Activated naive CD8-positive, alpha-beta T cell treated with anti-CD3 and anti-CD28 coated beads, Interleukin-2, amount 50 U/mL, for 16 hours (primary cell): ENCODE measurements around the gene APBA2.

Experiments
- DNase-seq: peaks from one replicate; pipeline ENCODE4 v3.0.0-alpha.2; 2020; ENCODE audit warnings: low read depth, low spot score

APBA2 gene

GRCh38 chr15:29102911-29103823 is 217.4 kb downstream of the APBA2 start:
- DNase-seq: no peak

GRCh38 chr15:29103824-29104565 is 218.2 kb downstream of the APBA2 start:
- peak; percentile 14 for DNase-seq

- no peak for DNase-seq
These were observed 218.7 kb downstream of the APBA2 start for GRCh38 chr15:29104566-29104880.

- DNase-seq: no peak
These were observed 219.5 kb downstream of the APBA2 start for GRCh38 chr15:29105151-29105854.

GRCh38 chr15:29106116-29106515 is 220.3 kb downstream of the APBA2 start:
- no peak for DNase-seq

GRCh38 chr15:29106551-29107290 is 220.9 kb downstream of the APBA2 start:
- no peak for DNase-seq

GRCh38 chr15:29107291-29107890 is 221.6 kb downstream of the APBA2 start:
- DNase-seq: no peak

- no peak for DNase-seq
These were observed 222.3 kb downstream of the APBA2 start for GRCh38 chr15:29107971-29108645.

GRCh38 chr15:29109762-29110161 is 224.0 kb downstream of the APBA2 start:
- DNase-seq: no peak

- no peak for DNase-seq
These were observed 224.4 kb downstream of the APBA2 start for GRCh38 chr15:29110176-29110575.

- no peak for DNase-seq
These were observed 225.0 kb downstream of the APBA2 start for GRCh38 chr15:29110733-29111132.

- DNase-seq: no peak
These were observed 226.0 kb downstream of the APBA2 start for GRCh38 chr15:29111705-29112281.

- DNase-seq: no peak
These were observed 227.8 kb downstream of the APBA2 start for GRCh38 chr15:29113336-29114220.

- DNase-seq: no peak
These were observed 228.7 kb downstream of the APBA2 start for GRCh38 chr15:29114221-29115092.

- no peak for DNase-seq
These were observed 229.6 kb downstream of the APBA2 start for GRCh38 chr15:29115093-29115991.

- no peak for DNase-seq
These were observed 231.4 kb downstream of the APBA2 start for GRCh38 chr15:29116970-29117700.

GRCh38 chr15:29117778-29118177 is 232.0 kb downstream of the APBA2 start:
- no peak for DNase-seq
